ENCODE measurements around the gene TNNT2. TPM values are rescaled to one million over a fixed set of nuclear protein-coding genes. Genes with fewer than 3 reads are reported as not detected.

The TNNT2 gene
- total and polyA plus RNA-seq, 2 donors (not counting 1 experiment from before 2014, with no cell fraction given): not detected

DNA sequence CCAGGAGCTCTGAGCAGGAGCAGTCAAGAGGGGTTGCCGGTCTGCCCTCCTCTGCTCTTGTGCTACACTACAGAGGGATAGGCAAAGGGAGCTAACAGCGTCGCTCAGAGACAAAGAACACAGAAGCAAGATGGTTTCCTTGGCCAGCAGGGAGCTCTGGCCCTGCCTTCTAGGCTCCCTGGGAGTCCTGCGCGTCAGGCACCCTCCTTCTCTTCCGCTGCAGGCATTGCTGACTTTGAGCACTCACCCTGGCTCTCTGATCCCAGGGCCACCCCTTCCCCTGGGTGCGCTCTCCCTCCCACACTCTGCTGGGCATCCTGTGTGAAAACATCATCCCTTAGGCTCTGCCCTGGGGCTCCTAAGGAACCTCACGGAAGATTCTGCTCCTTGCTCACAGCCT, 43.6 kb upstream of the TNNT2 start:
- H3K27me3 ChIP-seq (replicated peaks in 1 of 4; ENCODE audit: control extremely low read depth in 1 of 4, control insufficient read depth in 3 of 4, insufficient read depth in 4 of 4, low read length in 3 of 4): no peaks in the 10 kb centered on the region
- H3K79me2 ChIP-seq (ENCODE audit: control insufficient read depth, insufficient read depth, low read length): no peaks in the 10 kb centered on the region
- H3K36me3 ChIP-seq (replicated peaks in 1 of 2; ENCODE audit: control extremely low read depth in 1 of 2, control insufficient read depth in 1 of 2, extremely low read depth in 1 of 2, insufficient read depth in 2 of 2, low read length in 1 of 2): no peaks in the 10 kb centered on the region
- no peaks in the 10 kb centered on the region for H3K9me3 ChIP-seq (ENCODE audit: control extremely low read depth in 1 of 3, control insufficient read depth in 2 of 3, insufficient read depth in 1 of 3, low read length in 2 of 3)
- ATAC-seq (ENCODE audit: low read depth) (no peak), DNase-seq (no peak)
- peaks cover 21% of the 10 kb centered on the region for H3K27me3 Mint-ChIP-seq
- H3K9ac ChIP-seq (ENCODE audit: low read length): no peak overlapping the region
- no peaks in the 10 kb centered on the region for H4K20me1 ChIP-seq (ENCODE audit: control insufficient read depth, insufficient read depth, low read length, poor library complexity, severe bottlenecking)
- intact Hi-C loops (cut with micrococcal nuclease): no loop called here
- H3K4me1 ChIP-seq (ENCODE audit: control insufficient read depth in 2 of 2, insufficient read depth in 2 of 2, low read length in 2 of 2): no peaks in the 10 kb centered on the region
- no peaks in the 10 kb centered on the region for H3K4me1 Mint-ChIP-seq
- no peak overlapping the region for H3K4me2 ChIP-seq (replicated peaks; ENCODE audit: low read depth, low read length, poor library complexity, severe bottlenecking)
- ChIA-PET CTCF (no interaction called here), POLR2A (no interaction called here)
- no peak overlapping the region for H3K4me3 ChIP-seq (ENCODE audit: control extremely low read depth in 1 of 5, extremely low read depth in 1 of 5, insufficient read depth in 1 of 5, low read depth in 2 of 5, low read length in 4 of 5)
- no peak overlapping the region for H3K4me3 Mint-ChIP-seq
- H3K9me3 Mint-ChIP-seq (ENCODE audit: insufficient read depth): no peaks in the 10 kb centered on the region
- no peak overlapping the region for H3K27ac ChIP-seq (ENCODE audit: low read length in 2 of 2)
- TF ChIP-seq EZH2 (IDR thresholded peaks at IDR 0.05; ENCODE audit: borderline replicate concordance, insufficient read depth, low read depth, low read length, poor library complexity, severe bottlenecking): no peak
- no peak for TF ChIP-seq CTCF (IDR thresholded peaks at IDR 0.05)
- WGBS (ENCODE audit: insufficient coverage): 92% methylated on average over 7 of the region's 8 CpGs
- no peak overlapping the region for H2AFZ ChIP-seq (ENCODE audit: insufficient read depth, low read depth, low read length, poor library complexity, severe bottlenecking)
- H3K27ac Mint-ChIP-seq: no peak overlapping the region

- Mint-ChIP-seq H3K4me1 (no peaks in the 10 kb centered on the region), H3K4me3 (no peak overlapping the region), H3K27me3 (peaks cover 21% of the 10 kb centered on the region), H3K9me3 (ENCODE audit: insufficient read depth) (no peaks in the 10 kb centered on the region), H3K27ac (no peak overlapping the region)
- WGBS (ENCODE audit: insufficient coverage): 92% methylated on average over 6 of the region's 7 CpGs
- Histone ChIP-seq H3K4me3 (ENCODE audit: control extremely low read depth in 1 of 5, extremely low read depth in 1 of 5, insufficient read depth in 1 of 5, low read depth in 2 of 5, low read length in 4 of 5) (no peak overlapping the region), H3K9ac (ENCODE audit: low read length) (no peak overlapping the region), H3K27me3 (replicated peaks in 1 of 4; ENCODE audit: control extremely low read depth in 1 of 4, control insufficient read depth in 3 of 4, insufficient read depth in 4 of 4, low read length in 3 of 4) (no peaks in the 10 kb centered on the region), H3K79me2 (ENCODE audit: control insufficient read depth, insufficient read depth, low read length) (no peaks in the 10 kb centered on the region), H4K20me1 (ENCODE audit: control insufficient read depth, insufficient read depth, low read length, poor library complexity, severe bottlenecking) (no peaks in the 10 kb centered on the region), H2AFZ (ENCODE audit: insufficient read depth, low read depth, low read length, poor library complexity, severe bottlenecking) (no peak overlapping the region), H3K4me1 (ENCODE audit: control insufficient read depth in 2 of 2, insufficient read depth in 2 of 2, low read length in 2 of 2) (no peaks in the 10 kb centered on the region), H3K9me3 (ENCODE audit: control extremely low read depth in 1 of 3, control insufficient read depth in 2 of 3, insufficient read depth in 1 of 3, low read length in 2 of 3) (no peaks in the 10 kb centered on the region), H3K27ac (ENCODE audit: low read length in 2 of 2) (no peak overlapping the region), H3K4me2 (replicated peaks; ENCODE audit: low read depth, low read length, poor library complexity, severe bottlenecking) (no peak overlapping the region), H3K36me3 (replicated peaks in 1 of 2; ENCODE audit: control extremely low read depth in 1 of 2, control insufficient read depth in 1 of 2, extremely low read depth in 1 of 2, insufficient read depth in 2 of 2, low read length in 1 of 2) (no peaks in the 10 kb centered on the region)
- ATAC-seq (ENCODE audit: low read depth): no peak
- intact Hi-C loops (cut with micrococcal nuclease): no loop called here
- DNase-seq: no peak
- CTCF ChIA-PET: no interaction called here
- TF ChIP-seq EZH2 (IDR thresholded peaks at IDR 0.05; ENCODE audit: borderline replicate concordance, insufficient read depth, low read depth, low read length, poor library complexity, severe bottlenecking) (no peak), CTCF (IDR thresholded peaks at IDR 0.05) (no peak)
- POLR2A ChIA-PET: no interaction called here
Observed at GRCh38 chr1:201420608-201421002, 43.1 kb upstream of the TNNT2 start.

Data from B cell (primary cell).